GM12801 (cell line): ENCODE measurements around the gene TASOR2.

Source experiments
- CTCF ChIP-seq: IDR thresholded peaks from one replicate; pipeline ENCODE4 v1.5.1; 2011; ENCODE audit warnings: control low read depth; ENCODE audit not compliant: insufficient read length; ENCODE audit errors: extremely low read depth

TASOR2 gene

GRCh38 chr10:5692461-5693358 lies 8.1 kb downstream of the TASOR2 start:
- TF ChIP-seq CTCF = no peak

DNA sequence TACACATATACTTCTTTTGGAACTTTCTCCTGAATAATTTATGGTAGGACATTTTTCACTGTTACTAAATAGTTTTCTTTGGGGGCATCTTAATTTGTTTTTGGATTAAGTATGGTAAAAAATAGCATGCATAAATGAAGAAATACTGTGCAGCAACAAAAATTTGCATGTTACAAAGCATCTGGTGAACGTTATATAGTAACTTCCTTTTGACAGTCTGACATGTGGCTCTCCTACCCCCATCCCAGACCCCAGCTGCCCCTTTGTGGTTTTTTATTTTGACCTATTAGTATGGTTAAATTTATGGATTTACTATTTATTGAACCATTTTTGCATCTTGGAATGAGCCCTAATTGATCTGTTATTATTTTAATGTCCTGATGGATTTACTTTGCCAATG lies 9.9 kb downstream of the TASOR2 start:
- TF ChIP-seq CTCF = no peak

GRCh38 chr10:5697342-5697741 lies 12.7 kb downstream of the TASOR2 start:
- no peak for TF ChIP-seq CTCF

DNA sequence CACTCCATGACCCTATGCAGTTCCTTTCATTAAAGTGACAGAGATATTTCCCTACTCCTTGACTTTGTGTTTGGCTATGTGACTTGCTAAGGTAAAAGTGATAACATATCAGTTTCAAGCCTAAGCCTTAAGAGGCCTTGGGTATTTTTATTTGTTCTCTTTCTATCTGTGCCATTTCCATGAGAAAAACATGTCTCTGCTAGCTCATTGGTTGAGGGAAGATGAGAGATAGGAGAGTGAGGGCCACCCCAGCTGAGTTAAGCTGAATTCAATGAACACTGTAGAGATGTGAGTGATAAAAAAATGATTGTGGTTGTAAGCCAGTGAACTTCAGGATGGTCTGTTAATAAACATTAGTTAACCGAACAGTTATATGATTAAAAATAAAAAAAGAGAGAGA lies 13.4 kb downstream of the TASOR2 start:
- TF ChIP-seq CTCF = no peak

- TF ChIP-seq CTCF = no peak
Measured at GRCh38 chr10:5708356-5708755, 23.7 kb downstream of the TASOR2 start.

DNA sequence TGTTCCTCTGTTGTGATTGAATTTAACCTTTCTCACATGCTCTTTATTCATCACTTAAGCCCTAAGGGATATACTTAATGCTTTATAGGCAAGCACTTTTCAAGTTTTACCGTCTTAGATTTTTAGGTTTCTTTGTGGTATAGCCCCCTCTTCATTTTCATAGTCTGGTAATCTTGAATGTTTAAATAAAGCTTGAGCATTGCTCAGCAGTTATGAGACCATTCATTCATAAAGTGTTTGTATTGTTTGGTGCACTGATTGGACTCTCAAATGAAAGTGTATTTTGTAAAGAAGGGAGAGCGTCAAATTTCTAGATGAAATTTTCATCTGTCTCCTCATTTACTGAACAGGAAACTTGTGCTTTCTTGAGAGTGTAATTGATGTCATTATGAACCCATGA lies 25.2 kb downstream of the TASOR2 start:
- TF ChIP-seq CTCF = no peak

DNA sequence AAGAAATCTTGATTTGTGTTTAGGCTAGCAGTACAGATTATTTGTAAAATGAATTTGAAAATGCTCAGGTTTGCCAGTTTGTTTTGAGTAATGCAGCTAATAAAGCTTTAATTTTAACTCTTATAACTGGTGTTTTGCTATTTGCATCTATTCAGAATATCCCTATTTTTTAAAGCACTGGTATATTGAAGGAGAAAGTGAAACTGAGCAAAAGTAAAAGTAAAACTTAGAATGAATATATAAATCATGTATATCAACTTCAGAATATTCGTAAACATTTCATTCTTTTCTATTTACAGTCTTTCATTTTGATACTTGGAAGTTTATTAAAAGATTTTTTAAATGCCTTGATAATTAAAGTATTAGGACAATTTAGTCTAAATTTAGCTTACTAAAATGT lies 26.2 kb downstream of the TASOR2 start:
- no peak for TF ChIP-seq CTCF
